ENCODE results near the gene RPS6KA2.

DNA sequence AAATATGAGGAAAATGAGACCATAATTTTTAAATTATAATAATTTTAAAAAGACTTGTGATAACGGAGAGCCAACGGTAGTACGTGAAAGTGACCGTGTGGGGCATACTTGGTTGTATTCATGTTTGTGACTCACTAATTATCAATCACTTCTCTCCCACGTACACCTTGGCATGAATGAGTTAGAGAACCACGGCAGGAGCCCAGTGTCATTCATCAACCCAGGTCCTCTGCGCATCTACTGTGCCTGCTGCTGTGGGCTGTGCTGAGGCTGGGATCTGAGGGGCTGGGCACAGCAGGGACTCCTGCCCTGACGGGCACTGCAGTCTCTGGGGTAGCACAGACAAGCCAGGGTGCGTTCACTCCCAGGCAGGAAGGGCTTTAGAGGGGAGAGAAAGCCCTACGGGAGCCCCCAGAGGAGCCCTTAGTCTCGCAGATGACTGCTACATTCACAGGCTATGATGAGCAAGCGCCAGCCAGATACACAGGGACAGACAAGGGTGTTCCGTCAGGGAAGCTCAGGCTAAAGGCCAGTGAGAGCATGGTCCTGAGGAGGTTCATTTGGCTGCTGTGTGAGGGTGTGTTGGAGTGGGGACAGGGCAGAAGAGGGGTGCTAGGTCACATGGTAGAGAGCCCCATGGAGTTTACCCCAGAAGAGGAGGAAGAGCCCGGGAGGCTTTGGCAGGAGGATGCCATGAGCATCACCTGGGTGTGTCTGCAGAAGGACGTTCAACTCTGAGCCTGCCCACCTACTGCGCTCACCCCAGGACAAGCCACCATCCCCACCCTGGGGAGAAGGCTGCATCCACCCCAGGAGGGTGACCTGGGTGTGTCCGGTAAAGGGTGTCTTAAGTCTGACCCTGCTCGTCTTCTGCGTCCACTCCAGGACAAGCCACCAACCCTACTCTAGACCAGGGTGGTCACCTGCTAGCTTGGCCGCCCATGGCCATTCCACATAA, 8.2 kb upstream of the RPS6KA2 start:
- TF ChIP-seq POLR2AphosphoS5 (IDR thresholded peaks at IDR 0.05; ENCODE audit: borderline replicate concordance, low read depth, low read length) = no peak
- no peak for TF ChIP-seq EZH2 (IDR thresholded peaks at IDR 0.05)

Measured in SK-N-MC (cell line).